DND-41 (cell line): ENCODE results near the gene PPIF.

Experiments used
- ATAC-seq: fragments of 200-7000 bp; cut with Tn5 transposase; 3 replicates; pipeline ENCODE4 v1.9.1; 2021; ENCODE audit warnings: low read depth; ENCODE audit not compliant: insufficient read depth
- DNase-seq: peaks from one replicate; pipeline ENCODE4 v3.0.0-alpha.2; 2020
- H2AFZ ChIP-seq: 2 replicates; pipeline ENCODE4 v1.6.0; 2012; ENCODE audit warnings: low read depth, low read length
- H3K27ac ChIP-seq: 2 replicates; pipeline ENCODE4 v1.5.1; 2012; ENCODE audit warnings: low read length, inconsistent platforms
- H3K27me3 ChIP-seq: fragments of 200-600 bp; sonication (generic); 2 replicates; pipeline ENCODE4 v1.6.0; 2012; ENCODE audit warnings: low read length, mild to moderate bottlenecking, inconsistent platforms; ENCODE audit not compliant: insufficient read depth, poor library complexity
- H3K36me3 ChIP-seq: 2 replicates; pipeline ENCODE4 v1.5.1; 2012; ENCODE audit warnings: low read length, inconsistent platforms; ENCODE audit not compliant: insufficient read depth
- H3K4me1 ChIP-seq: 2 replicates; pipeline ENCODE4 v1.5.1; 2012; ENCODE audit warnings: mild to moderate bottlenecking, low read length; ENCODE audit not compliant: insufficient read depth
- H3K4me2 ChIP-seq: 2 replicates; pipeline ENCODE4 v1.6.0; 2012; ENCODE audit warnings: mild to moderate bottlenecking, moderate library complexity, low read length, inconsistent platforms; ENCODE audit not compliant: insufficient read depth
- H3K4me3 ChIP-seq, 2 experiments: fragments of 200-600 bp in 1 of 2; shearing (Covaris generic) in 1 of 2; 2 replicates each; pipeline ENCODE4 v1.5.1; 2012 to 2016; ENCODE audit warnings: inconsistent platforms in 2 of 2, low read length in 2 of 2, mild to moderate bottlenecking in 2 of 2, low read depth in 1 of 2, moderate library complexity in 1 of 2
- H3K79me2 ChIP-seq: 2 replicates; pipeline ENCODE4 v1.6.0; 2012; ENCODE audit warnings: low read length, inconsistent platforms; ENCODE audit not compliant: insufficient read depth
- H3K9ac ChIP-seq: 2 replicates; pipeline ENCODE4 v1.6.0; 2012; ENCODE audit warnings: low read depth, mild to moderate bottlenecking, inconsistent platforms, low read length, moderate library complexity
- H3K9me3 ChIP-seq: 2 replicates; pipeline ENCODE4 v1.5.1; 2012; ENCODE audit warnings: low read length, moderate library complexity, mild to moderate bottlenecking, inconsistent platforms; ENCODE audit not compliant: insufficient read depth, severe bottlenecking
- H4K20me1 ChIP-seq: 2 replicates; pipeline ENCODE4 v1.6.0; 2012; ENCODE audit warnings: low read length; ENCODE audit not compliant: insufficient read depth
- EZH2 ChIP-seq: IDR thresholded peaks from 3 replicates; pipeline ENCODE4 v1.6.1; 2012; ENCODE audit warnings: borderline replicate concordance, low read depth, mild to moderate bottlenecking, moderate library complexity, low read length, inconsistent platforms; ENCODE audit not compliant: severe bottlenecking
- TF ChIP-seq, protein P1 (sequence below): IDR thresholded peaks from 2 replicates; pipeline ENCODE4 v1.5.1; 2012; ENCODE audit warnings: borderline replicate concordance, low read length, moderate library complexity, mild to moderate bottlenecking; ENCODE audit not compliant: poor library complexity, severe bottlenecking; ENCODE audit errors: extremely low read depth

The PPIF gene

DNA sequence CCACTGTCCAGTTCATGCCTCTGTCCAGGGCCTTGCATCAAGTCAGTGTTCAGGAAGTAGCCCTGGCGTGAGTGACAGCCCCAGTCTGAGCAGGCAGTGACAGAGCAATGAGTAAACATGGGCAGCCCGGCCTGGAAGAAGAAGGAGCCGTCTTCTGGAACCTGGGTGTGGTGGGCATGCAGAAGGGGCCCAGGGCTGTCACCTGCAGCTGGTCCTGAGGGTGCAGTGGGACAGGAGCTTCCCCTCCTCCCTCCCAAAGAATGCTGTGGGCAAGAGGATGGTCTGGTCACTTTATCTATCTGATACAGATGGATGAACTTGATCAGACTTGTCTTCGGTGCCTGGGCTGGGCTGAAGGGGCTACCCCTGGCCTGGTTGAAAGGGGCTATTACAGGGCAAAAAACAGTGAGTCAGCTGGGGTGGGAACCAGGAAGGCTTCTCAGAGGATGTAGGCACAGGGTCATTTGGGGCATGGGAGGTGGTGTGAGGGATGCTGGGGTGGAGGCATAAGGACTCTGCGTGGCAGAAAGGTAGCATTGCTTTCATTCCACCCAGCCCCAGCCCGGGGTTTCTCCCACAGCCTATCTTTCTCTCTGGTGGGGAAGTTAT lies 42.7 kb upstream of the PPIF start:
- Histone ChIP-seq H3K27ac (no peak overlapping the region), H3K4me1 (no peaks in the 10 kb centered on the region), H3K27me3 (no peaks in the 10 kb centered on the region), H2AFZ (no peak overlapping the region), H3K4me3 (no peak overlapping the region), H3K79me2 (no peaks in the 10 kb centered on the region), H3K36me3 (peaks cover 96% of the 10 kb centered on the region), H4K20me1 (peaks cover 48% of the 10 kb centered on the region), H3K9me3 (no peaks in the 10 kb centered on the region), H3K9ac (no peak overlapping the region), H3K4me2 (no peak overlapping the region)
- ATAC-seq = no peak
- TF ChIP-seq, protein P1, sequence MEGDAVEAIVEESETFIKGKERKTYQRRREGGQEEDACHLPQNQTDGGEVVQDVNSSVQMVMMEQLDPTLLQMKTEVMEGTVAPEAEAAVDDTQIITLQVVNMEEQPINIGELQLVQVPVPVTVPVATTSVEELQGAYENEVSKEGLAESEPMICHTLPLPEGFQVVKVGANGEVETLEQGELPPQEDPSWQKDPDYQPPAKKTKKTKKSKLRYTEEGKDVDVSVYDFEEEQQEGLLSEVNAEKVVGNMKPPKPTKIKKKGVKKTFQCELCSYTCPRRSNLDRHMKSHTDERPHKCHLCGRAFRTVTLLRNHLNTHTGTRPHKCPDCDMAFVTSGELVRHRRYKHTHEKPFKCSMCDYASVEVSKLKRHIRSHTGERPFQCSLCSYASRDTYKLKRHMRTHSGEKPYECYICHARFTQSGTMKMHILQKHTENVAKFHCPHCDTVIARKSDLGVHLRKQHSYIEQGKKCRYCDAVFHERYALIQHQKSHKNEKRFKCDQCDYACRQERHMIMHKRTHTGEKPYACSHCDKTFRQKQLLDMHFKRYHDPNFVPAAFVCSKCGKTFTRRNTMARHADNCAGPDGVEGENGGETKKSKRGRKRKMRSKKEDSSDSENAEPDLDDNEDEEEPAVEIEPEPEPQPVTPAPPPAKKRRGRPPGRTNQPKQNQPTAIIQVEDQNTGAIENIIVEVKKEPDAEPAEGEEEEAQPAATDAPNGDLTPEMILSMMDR = no peak
- no peak for TF ChIP-seq EZH2
- DNase-seq = no peak

DNA sequence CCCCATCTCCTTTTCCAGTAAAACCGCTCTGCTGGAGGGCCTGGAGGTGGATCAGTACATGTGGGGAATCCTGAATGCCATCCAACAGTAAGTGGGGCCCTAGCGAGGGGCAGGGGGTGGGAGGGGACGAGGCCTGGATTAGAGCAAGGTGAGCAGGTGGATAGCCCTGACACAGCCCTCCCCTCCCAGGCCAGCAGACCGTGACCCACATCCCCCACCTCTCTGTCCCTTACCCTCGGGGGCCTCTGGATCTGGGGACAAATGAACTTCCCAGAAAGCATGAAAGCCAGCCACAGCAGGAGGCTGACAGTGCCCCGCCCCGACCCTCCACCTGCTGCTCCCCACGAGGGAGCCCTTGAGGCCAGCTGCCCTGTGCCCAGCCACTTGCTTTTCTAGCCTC lies 41.8 kb upstream of the PPIF start:
- Histone ChIP-seq H3K27me3 (no peaks in the 10 kb centered on the region), H3K79me2 (no peaks in the 10 kb centered on the region), H2AFZ (no peak overlapping the region), H3K4me1 (no peaks in the 10 kb centered on the region), H3K9me3 (no peaks in the 10 kb centered on the region), H3K4me3 (no peak overlapping the region), H3K9ac (no peak overlapping the region), H3K36me3 (peaks cover 96% of the 10 kb centered on the region), H3K4me2 (no peak overlapping the region), H3K27ac (no peak overlapping the region), H4K20me1 (peaks cover 49% of the 10 kb centered on the region)
- TF ChIP-seq, protein P1 = no peak
- TF ChIP-seq EZH2 = no peak
- ATAC-seq = no peak
- no peak for DNase-seq

GRCh38 chr10:79305988-79306387 lies 41.3 kb upstream of the PPIF start:
- TF ChIP-seq EZH2 = no peak
- TF ChIP-seq, protein P1 = no peak
- H3K36me3 ChIP-seq = peaks cover 95% of the 10 kb centered on the region

DNA sequence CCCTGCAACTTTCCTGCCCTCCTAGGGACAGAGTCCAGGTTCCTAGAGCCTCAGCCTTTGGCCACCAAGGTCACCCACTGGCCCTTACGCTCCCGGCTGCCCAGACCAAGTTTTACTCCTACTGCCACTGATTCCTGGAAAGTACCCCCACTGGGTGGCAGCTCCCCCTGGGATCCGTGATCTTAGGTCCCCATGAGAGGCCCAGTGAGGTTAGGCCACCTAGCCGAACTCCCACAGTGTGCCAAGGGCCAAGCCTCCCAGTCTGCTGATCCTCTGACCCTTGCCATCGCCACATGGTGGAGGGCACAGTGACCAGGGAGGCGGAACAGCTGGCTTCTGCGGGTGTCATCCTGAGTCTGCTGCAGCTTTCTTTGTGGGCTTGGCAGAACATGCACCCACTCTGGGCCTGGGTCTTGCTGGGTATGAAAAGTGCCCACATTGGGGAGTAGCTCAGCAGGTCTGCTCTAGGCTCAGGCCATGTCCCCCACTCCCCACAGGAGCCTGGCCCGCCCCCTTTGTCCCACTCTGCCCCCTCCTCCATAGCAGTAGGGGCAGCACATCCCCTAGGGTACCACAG lies 40.5 kb upstream of the PPIF start:
- Histone ChIP-seq H3K4me1 (no peaks in the 10 kb centered on the region), H4K20me1 (peaks cover 51% of the 10 kb centered on the region), H2AFZ (no peak overlapping the region), H3K4me3 (no peak overlapping the region), H3K36me3 (peaks cover 89% of the 10 kb centered on the region), H3K27me3 (no peaks in the 10 kb centered on the region), H3K4me2 (no peak overlapping the region), H3K9me3 (no peaks in the 10 kb centered on the region), H3K9ac (no peak overlapping the region), H3K79me2 (no peaks in the 10 kb centered on the region), H3K27ac (no peak overlapping the region)
- DNase-seq = no peak
- TF ChIP-seq, protein P1 = no peak
- TF ChIP-seq EZH2 = no peak
- ATAC-seq = no peak

More at GRCh38 chr10:79305988-79306387, 41.3 kb upstream of the PPIF start:
- ATAC-seq (no peak), DNase-seq (no peak)
- no peak overlapping the region for H3K4me2 ChIP-seq
- H3K4me1 ChIP-seq = no peaks in the 10 kb centered on the region
- H2AFZ ChIP-seq = no peak overlapping the region
- peaks cover 49% of the 10 kb centered on the region for H4K20me1 ChIP-seq
- H3K27ac ChIP-seq = no peak overlapping the region
- no peak overlapping the region for H3K4me3 ChIP-seq
- H3K27me3 ChIP-seq = no peaks in the 10 kb centered on the region
- H3K9me3 ChIP-seq = no peaks in the 10 kb centered on the region
- H3K79me2 ChIP-seq = no peaks in the 10 kb centered on the region
- H3K9ac ChIP-seq = no peak overlapping the region
